ENCODE results near the gene TCF4. TPM values are rescaled to one million over a fixed set of nuclear protein-coding genes. Genes with fewer than 3 reads are reported as not detected.

Gene TCF4
- total RNA-seq, 4 donors from 2014 or later: 30.3 to 51.1 (median 40.1) TPM

DNA sequence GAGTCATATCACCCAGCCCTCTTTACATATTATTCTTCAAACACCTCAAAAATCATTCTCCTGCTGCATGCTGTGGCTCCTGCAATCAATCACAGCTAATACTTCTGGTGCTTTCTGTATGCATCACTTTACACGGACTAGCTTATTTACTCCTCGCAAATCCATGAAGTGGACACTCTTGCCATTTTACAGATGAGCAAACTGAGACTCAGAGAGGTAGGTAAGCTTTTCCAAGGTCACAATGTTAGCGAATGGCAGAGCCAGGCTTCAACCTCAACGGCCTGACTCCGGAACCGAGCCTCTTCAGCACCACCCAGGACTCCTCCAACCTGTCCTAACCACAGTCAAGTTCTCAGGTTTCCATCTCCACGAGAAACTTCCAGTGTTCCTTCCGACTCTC lies 36.8 kb downstream of the TCF4 start:
- no peak overlapping the region for H3K27ac ChIP-seq
- WGBS, 2 donors (ENCODE audit: low coverage in 1 of 2): 90 to 91% methylated on average over 2 to 8 of the region's 8 CpGs
- no peaks in the 10 kb centered on the region for H3K27me3 ChIP-seq
- no peaks in the 10 kb centered on the region for H3K4me1 ChIP-seq
- no peak overlapping the region for H3K4me3 ChIP-seq
- H3K9me3 ChIP-seq: no peaks in the 10 kb centered on the region
- H3K36me3 ChIP-seq: no peaks in the 10 kb centered on the region
- DNase-seq: no peak
- TF ChIP-seq POLR2A (IDR thresholded peaks at IDR 0.05) (no peak), CTCF (IDR thresholded peaks at IDR 0.05) (no peak), EP300 (IDR thresholded peaks at IDR 0.05; ENCODE audit: low read depth) (no peak), POLR2AphosphoS5 (IDR thresholded peaks at IDR 0.05) (no peak)
- intact Hi-C loops (cut with DNase I; ENCODE audit: low total_unique reads): no loop called here
- in situ Hi-C loops (cut with MboI; ENCODE audit: low pct_ligation_motif_present in 1 of 4, low pct_unique_long_range_greater_than_20kb in 1 of 4, low sequenced_read_pairs in 3 of 4): no loop called here

DNA sequence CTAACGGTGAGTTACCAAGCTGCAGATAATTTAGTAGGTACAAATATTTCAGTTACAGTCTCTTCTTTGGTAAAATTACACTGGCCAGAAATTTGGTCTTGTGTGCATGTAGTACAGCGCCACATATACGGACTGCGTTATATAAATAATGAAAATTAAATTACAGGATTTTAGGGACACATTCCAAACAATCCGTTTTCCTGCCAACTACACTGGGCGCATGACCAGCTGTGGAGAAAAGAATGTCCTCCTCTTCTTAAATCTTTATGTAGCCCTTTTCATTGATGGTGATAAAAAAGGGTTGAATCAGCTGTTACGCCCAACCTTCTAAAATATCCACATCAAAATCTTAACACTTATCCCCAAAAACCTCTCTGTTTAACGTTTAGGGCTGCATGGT lies 37.5 kb downstream of the TCF4 start:
- in situ Hi-C loops (cut with MboI; ENCODE audit: low pct_ligation_motif_present in 1 of 4, low pct_unique_long_range_greater_than_20kb in 1 of 4, low sequenced_read_pairs in 3 of 4) (no loop called here), intact Hi-C loops (cut with DNase I; ENCODE audit: low total_unique reads) (no loop called here)
- DNase-seq: no peak
- WGBS, 2 donors (ENCODE audit: low coverage in 1 of 2): 79 to 87% methylated on average over 3 to 8 of the region's 8 CpGs
- Histone ChIP-seq H3K36me3 (no peaks in the 10 kb centered on the region), H3K4me3 (no peak overlapping the region), H3K9me3 (no peaks in the 10 kb centered on the region), H3K4me1 (no peaks in the 10 kb centered on the region), H3K27me3 (no peaks in the 10 kb centered on the region), H3K27ac (no peak overlapping the region)
- TF ChIP-seq POLR2AphosphoS5 (IDR thresholded peaks at IDR 0.05): no peak
- no peak for TF ChIP-seq CTCF (IDR thresholded peaks at IDR 0.05)
- no peak for TF ChIP-seq POLR2A (IDR thresholded peaks at IDR 0.05)
- no peak for TF ChIP-seq EP300 (IDR thresholded peaks at IDR 0.05; ENCODE audit: low read depth)

GRCh38 chr18:55549474-55550104 lies 38.4 kb downstream of the TCF4 start:
- H3K36me3 ChIP-seq: no peaks in the 10 kb centered on the region
- 89 to 93% methylated on average over 5 of the region's 5 CpGs for WGBS, 2 donors (ENCODE audit: low coverage in 1 of 2)
- TF ChIP-seq EP300 (IDR thresholded peaks at IDR 0.05; ENCODE audit: low read depth) (no peak), POLR2AphosphoS5 (IDR thresholded peaks at IDR 0.05) (no peak), CTCF (IDR thresholded peaks at IDR 0.05) (no peak), POLR2A (IDR thresholded peaks at IDR 0.05) (no peak)
- no peaks in the 10 kb centered on the region for H3K9me3 ChIP-seq
- H3K27me3 ChIP-seq: no peaks in the 10 kb centered on the region
- no peak overlapping the region for H3K27ac ChIP-seq
- no peak for DNase-seq
- intact Hi-C loops (cut with DNase I; ENCODE audit: low total_unique reads) (no loop called here), in situ Hi-C loops (cut with MboI; ENCODE audit: low pct_ligation_motif_present in 1 of 4, low pct_unique_long_range_greater_than_20kb in 1 of 4, low sequenced_read_pairs in 3 of 4) (no loop called here)
- no peaks in the 10 kb centered on the region for H3K4me1 ChIP-seq
- H3K4me3 ChIP-seq: no peak overlapping the region

DNA sequence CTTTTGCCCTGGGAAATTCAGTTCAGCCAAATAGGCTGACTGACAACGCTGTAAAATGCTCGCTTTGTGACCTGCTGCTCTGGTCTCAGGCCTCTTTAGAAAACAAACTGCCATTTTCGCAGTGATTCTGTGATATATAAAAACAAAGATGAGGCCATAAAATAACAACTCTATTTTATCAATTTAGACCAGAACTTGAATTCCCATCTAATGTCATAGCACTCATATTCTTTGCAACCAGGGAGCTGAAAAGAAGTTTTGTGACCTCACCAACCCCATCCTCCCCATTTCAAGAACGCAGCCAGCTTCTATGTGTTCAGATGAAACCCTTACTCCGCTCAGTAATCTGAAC lies 40.3 kb downstream of the TCF4 start:
- Histone ChIP-seq H3K36me3 (no peaks in the 10 kb centered on the region), H3K4me3 (no peak overlapping the region), H3K27ac (no peak overlapping the region), H3K9me3 (no peaks in the 10 kb centered on the region), H3K27me3 (no peaks in the 10 kb centered on the region), H3K4me1 (no peaks in the 10 kb centered on the region)
- no peak for DNase-seq
- no peak for TF ChIP-seq CTCF (IDR thresholded peaks at IDR 0.05)
- no peak for TF ChIP-seq POLR2AphosphoS5 (IDR thresholded peaks at IDR 0.05)
- TF ChIP-seq POLR2A (IDR thresholded peaks at IDR 0.05): no peak
- TF ChIP-seq EP300 (IDR thresholded peaks at IDR 0.05; ENCODE audit: low read depth): no peak
- 64 to 79% methylated on average over 5 of the region's 5 CpGs for WGBS, 2 donors (ENCODE audit: low coverage in 1 of 2)
- intact Hi-C loops (cut with DNase I; ENCODE audit: low total_unique reads) (no loop called here), in situ Hi-C loops (cut with MboI; ENCODE audit: low pct_ligation_motif_present in 1 of 4, low pct_unique_long_range_greater_than_20kb in 1 of 4, low sequenced_read_pairs in 3 of 4) (no loop called here)
